Measurements from ENCODE around the gene HDAC10.

GRCh38 chr22:50266994-50267393, 15.9 kb upstream of the HDAC10 start:
- no peak for TF ChIP-seq CTCF (IDR thresholded peaks at IDR 0.05)
- TF ChIP-seq POLR2A (IDR thresholded peaks at IDR 0.05): no peak
